ENCODE measurements around the gene NOXRED1. TPM values are rescaled to one million over a fixed set of nuclear protein-coding genes. Genes with fewer than 3 reads are reported as not detected.

NOXRED1 gene
- polyA plus RNA-seq, 1 experiment: 0.18 TPM

DNA sequence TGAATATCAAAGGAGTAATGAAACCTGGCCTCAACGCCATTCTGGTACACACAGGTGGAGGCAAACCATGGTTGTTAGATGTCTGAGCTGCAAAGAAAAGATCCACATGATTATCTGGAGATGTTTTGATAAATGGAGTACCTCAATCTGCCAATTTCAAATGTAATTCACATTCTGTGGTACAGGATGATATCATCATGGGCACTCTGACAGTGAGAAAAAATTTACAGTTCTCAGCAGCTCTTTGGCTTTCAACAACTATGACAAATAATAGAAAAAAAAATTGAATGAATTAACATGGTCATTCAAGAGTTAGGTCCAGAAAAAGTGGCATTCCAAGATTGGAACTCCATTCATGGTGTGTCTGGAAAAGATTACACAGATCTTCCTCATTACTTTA lies 63.7 kb downstream of the NOXRED1 start:
- CTCF ChIA-PET: no interaction called here
- no peak for DNase-seq (ENCODE audit: low read depth)
- POLR2A ChIA-PET: interaction anchor here (0.6 kb wide), 1 partner anchor 10 kb away, joined by 3 read pairs; no protein-coding TSS in a partner anchor

DNA sequence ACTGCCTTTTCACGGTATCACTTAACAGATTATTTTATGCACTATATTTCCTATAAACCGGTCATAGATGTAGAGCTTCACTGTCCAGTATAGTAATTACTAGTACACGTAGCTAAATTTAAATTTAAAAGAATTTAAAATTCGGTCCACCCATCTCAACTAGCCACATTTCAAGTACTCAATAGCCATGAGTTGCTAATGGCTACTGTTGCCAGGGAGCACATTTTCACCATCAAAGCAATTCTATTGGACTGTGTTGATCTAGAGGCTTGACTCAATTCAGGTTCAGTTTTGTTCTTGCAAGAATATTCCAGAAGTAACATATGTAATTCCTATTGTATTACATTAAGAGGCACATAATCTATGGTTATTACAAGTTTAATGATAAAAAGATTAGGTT lies 66.4 kb downstream of the NOXRED1 start:
- H3K36me3 ChIP-seq (ENCODE audit: control insufficient read depth, insufficient read depth, low read length): no peaks in the 10 kb centered on the region
- POLR2A ChIA-PET: no interaction called here
- no peak for DNase-seq (ENCODE audit: low read depth)
- H3K4me3 ChIP-seq (ENCODE audit: low read depth, low read length): no peak overlapping the region
- no peaks in the 10 kb centered on the region for H3K27me3 ChIP-seq (ENCODE audit: control insufficient read depth, insufficient read depth, low read length)
- TF ChIP-seq, protein P1, sequence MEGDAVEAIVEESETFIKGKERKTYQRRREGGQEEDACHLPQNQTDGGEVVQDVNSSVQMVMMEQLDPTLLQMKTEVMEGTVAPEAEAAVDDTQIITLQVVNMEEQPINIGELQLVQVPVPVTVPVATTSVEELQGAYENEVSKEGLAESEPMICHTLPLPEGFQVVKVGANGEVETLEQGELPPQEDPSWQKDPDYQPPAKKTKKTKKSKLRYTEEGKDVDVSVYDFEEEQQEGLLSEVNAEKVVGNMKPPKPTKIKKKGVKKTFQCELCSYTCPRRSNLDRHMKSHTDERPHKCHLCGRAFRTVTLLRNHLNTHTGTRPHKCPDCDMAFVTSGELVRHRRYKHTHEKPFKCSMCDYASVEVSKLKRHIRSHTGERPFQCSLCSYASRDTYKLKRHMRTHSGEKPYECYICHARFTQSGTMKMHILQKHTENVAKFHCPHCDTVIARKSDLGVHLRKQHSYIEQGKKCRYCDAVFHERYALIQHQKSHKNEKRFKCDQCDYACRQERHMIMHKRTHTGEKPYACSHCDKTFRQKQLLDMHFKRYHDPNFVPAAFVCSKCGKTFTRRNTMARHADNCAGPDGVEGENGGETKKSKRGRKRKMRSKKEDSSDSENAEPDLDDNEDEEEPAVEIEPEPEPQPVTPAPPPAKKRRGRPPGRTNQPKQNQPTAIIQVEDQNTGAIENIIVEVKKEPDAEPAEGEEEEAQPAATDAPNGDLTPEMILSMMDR (IDR thresholded peaks at IDR 0.05; ENCODE audit: insufficient read depth, low read depth, low read length): no peak
- CTCF ChIA-PET: no interaction called here

More for the DNA sequence above, 63.7 kb downstream of the NOXRED1 start:
- Histone ChIP-seq H3K4me3 (ENCODE audit: low read depth, low read length) (no peak overlapping the region), H3K36me3 (ENCODE audit: control insufficient read depth, insufficient read depth, low read length) (no peaks in the 10 kb centered on the region), H3K27me3 (ENCODE audit: control insufficient read depth, insufficient read depth, low read length) (no peaks in the 10 kb centered on the region)
- TF ChIP-seq, protein P1 (IDR thresholded peaks at IDR 0.05; ENCODE audit: insufficient read depth, low read depth, low read length): no peak

DNA sequence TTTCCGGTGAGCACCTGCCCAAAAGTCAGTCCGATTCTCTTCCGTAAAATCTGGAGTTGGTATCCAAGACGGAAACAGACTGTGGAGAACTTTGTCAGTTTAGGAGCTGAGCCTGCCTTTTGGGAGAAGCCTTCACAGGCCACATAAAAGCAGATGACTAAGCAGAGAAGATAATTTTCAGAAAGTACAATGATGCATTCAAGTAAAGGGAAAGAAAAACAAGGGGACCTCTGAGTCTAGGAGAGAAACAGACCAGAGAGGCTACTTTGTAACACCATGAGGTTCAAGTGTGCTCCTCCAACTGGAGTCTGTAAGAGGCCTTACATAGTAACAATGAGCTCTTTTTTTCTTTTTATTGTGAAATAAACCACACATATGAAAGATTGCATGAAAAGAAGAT lies 67.5 kb downstream of the NOXRED1 start:
- POLR2A ChIA-PET: no interaction called here
- Histone ChIP-seq H3K27me3 (ENCODE audit: control insufficient read depth, insufficient read depth, low read length) (no peaks in the 10 kb centered on the region), H3K36me3 (ENCODE audit: control insufficient read depth, insufficient read depth, low read length) (no peaks in the 10 kb centered on the region), H3K4me3 (ENCODE audit: low read depth, low read length) (no peak overlapping the region)
- TF ChIP-seq, protein P1 (IDR thresholded peaks at IDR 0.05; ENCODE audit: insufficient read depth, low read depth, low read length): no peak
- DNase-seq (ENCODE audit: low read depth): no peak
- CTCF ChIA-PET: no interaction called here

DNA sequence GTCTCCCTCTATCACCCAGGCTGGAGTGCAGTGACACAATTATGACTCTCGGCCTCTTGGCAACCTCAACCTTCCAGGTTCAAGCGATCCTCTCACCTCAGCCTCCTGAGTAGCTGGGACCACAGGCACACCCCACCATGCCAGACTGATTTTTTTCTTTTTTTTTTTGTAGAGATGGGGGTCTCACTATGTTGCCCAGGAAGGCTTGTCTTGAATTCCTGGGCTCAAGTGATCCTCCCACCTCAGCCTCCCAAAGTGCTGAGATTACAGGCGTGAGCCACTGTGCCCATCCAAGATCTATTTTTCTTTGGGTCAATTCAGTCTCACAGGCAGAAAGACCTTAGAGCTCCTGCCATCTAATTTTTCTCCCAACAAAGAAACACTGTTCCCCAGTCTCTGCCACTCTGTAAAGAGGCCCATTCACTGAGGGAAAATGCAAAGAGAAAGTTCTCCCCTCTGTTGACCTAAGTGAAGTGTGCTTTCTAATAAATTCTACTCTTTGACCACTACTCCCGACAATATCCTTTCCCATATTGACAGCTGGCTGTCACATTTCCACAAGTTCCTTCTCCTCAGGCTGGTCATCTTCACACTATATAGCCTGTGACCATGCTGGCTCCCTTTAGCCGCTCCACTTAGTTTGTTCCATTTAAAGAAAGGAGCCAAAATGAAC lies 69.7 kb downstream of the NOXRED1 start:
- ChIA-PET POLR2A (no interaction called here), CTCF (no interaction called here)
- no peaks in the 10 kb centered on the region for H3K27me3 ChIP-seq (ENCODE audit: control insufficient read depth, insufficient read depth, low read length)

DNA sequence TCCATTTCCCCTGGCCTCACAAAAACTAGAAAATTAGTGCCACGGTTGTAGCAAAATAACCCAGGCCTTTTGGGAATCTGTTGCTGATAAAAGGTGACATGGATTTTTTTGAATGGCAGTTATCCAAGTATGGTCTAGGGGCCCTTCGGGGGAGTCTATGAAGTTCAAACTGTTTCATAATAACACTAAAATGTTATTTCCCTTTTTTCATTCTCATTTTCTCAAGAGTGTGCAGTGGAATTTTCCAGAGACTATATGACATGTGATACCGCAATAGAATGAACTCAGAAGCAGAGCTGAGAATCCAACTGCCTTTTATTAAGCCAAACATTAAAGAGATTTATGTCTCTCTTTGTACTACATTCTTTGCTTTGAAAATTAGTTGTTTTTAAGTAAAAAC lies 75.6 kb downstream of the NOXRED1 start:
- CTCF ChIA-PET: no interaction called here
- H3K27me3 ChIP-seq (ENCODE audit: control insufficient read depth, insufficient read depth, low read length): no peaks in the 10 kb centered on the region
- DNase-seq (ENCODE audit: low read depth): no peak
- TF ChIP-seq, protein P1 (IDR thresholded peaks at IDR 0.05; ENCODE audit: insufficient read depth, low read depth, low read length): no peak
- no peaks in the 10 kb centered on the region for H3K36me3 ChIP-seq (ENCODE audit: control insufficient read depth, insufficient read depth, low read length)
- POLR2A ChIA-PET: no interaction called here
- H3K4me3 ChIP-seq (ENCODE audit: low read depth, low read length): no peak overlapping the region

More for the DNA sequence above, 69.7 kb downstream of the NOXRED1 start:
- TF ChIP-seq, protein P1 (IDR thresholded peaks at IDR 0.05; ENCODE audit: insufficient read depth, low read depth, low read length): no peak
- no peak for DNase-seq (ENCODE audit: low read depth)
- Histone ChIP-seq H3K36me3 (ENCODE audit: control insufficient read depth, insufficient read depth, low read length) (no peaks in the 10 kb centered on the region), H3K4me3 (ENCODE audit: low read depth, low read length) (no peak overlapping the region)

Data from BJ (cell line).